ENCODE measurements around the gene ZC3H13. TPM values are rescaled to one million over a fixed set of nuclear protein-coding genes. Genes with fewer than 3 reads are reported as not detected.

The ZC3H13 gene
- total RNA-seq, 1 donor from 2014 or later: 60.7 TPM

- Mint-ChIP-seq H3K9me3 (peaks cover 16% of the 10 kb centered on the region), H3K27ac (no peak overlapping the region), H3K4me1 (peaks cover 15% of the 10 kb centered on the region), H3K27me3 (ENCODE audit: low read depth) (no peaks in the 10 kb centered on the region), H3K4me3 (no peak overlapping the region), H3K36me3 (peaks cover 26% of the 10 kb centered on the region)
- TF ChIP-seq, protein P1, sequence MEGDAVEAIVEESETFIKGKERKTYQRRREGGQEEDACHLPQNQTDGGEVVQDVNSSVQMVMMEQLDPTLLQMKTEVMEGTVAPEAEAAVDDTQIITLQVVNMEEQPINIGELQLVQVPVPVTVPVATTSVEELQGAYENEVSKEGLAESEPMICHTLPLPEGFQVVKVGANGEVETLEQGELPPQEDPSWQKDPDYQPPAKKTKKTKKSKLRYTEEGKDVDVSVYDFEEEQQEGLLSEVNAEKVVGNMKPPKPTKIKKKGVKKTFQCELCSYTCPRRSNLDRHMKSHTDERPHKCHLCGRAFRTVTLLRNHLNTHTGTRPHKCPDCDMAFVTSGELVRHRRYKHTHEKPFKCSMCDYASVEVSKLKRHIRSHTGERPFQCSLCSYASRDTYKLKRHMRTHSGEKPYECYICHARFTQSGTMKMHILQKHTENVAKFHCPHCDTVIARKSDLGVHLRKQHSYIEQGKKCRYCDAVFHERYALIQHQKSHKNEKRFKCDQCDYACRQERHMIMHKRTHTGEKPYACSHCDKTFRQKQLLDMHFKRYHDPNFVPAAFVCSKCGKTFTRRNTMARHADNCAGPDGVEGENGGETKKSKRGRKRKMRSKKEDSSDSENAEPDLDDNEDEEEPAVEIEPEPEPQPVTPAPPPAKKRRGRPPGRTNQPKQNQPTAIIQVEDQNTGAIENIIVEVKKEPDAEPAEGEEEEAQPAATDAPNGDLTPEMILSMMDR (IDR thresholded peaks at IDR 0.05; ENCODE audit: unreplicated experiment): no peak
- DNase-seq (ENCODE audit: low spot score in 2 of 2, unreplicated experiment in 2 of 2): no peak
Observed at GRCh38 chr13:46025157-46025556, 27.4 kb downstream of the ZC3H13 start.

- TF ChIP-seq, protein P1 (IDR thresholded peaks at IDR 0.05; ENCODE audit: unreplicated experiment): no peak
- Mint-ChIP-seq H3K36me3 (peaks cover 10% of the 10 kb centered on the region), H3K4me3 (no peak overlapping the region), H3K27ac (no peak overlapping the region), H3K4me1 (peaks cover 15% of the 10 kb centered on the region), H3K9me3 (no peaks in the 10 kb centered on the region), H3K27me3 (ENCODE audit: low read depth) (no peaks in the 10 kb centered on the region)
- no peak for DNase-seq (ENCODE audit: low spot score in 2 of 2, unreplicated experiment in 2 of 2)
Observed at GRCh38 chr13:46022481-46022880, 30.1 kb downstream of the ZC3H13 start.

GRCh38 chr13:46016216-46016615 lies 36.3 kb downstream of the ZC3H13 start:
- no peaks in the 10 kb centered on the region for H3K9me3 Mint-ChIP-seq
- no peak overlapping the region for H3K27ac Mint-ChIP-seq
- H3K4me1 Mint-ChIP-seq: no peaks in the 10 kb centered on the region
- TF ChIP-seq, protein P1 (IDR thresholded peaks at IDR 0.05; ENCODE audit: unreplicated experiment): no peak
- H3K4me3 Mint-ChIP-seq: no peak overlapping the region
- no peaks in the 10 kb centered on the region for H3K27me3 Mint-ChIP-seq (ENCODE audit: low read depth)
- DNase-seq (ENCODE audit: low spot score in 2 of 2, unreplicated experiment in 2 of 2): no peak
- H3K36me3 Mint-ChIP-seq: peaks cover 15% of the 10 kb centered on the region

DNA sequence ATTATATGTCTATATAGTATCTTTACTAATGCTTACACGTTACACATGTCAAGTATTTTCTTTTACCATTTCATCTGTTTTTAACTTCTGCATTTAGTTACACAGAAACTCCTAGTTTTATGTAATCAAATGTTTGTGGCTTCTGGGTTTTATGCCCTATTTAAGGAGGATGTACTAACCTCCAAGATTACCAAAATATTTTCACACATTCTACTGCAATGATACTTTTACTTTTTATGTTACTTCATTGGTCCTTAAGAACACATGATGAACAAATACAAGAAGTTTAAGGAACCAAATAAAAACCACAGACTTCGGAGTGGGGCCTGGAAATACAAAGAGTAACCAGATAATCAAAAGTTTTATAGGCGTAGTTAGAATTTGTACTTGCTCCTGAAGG lies 37.2 kb downstream of the ZC3H13 start:
- Mint-ChIP-seq H3K4me3 (no peak overlapping the region), H3K4me1 (no peaks in the 10 kb centered on the region), H3K9me3 (no peaks in the 10 kb centered on the region), H3K36me3 (peaks cover 16% of the 10 kb centered on the region), H3K27ac (no peak overlapping the region), H3K27me3 (ENCODE audit: low read depth) (no peaks in the 10 kb centered on the region)
- no peak for DNase-seq (ENCODE audit: low spot score in 2 of 2, unreplicated experiment in 2 of 2)
- TF ChIP-seq, protein P1 (IDR thresholded peaks at IDR 0.05; ENCODE audit: unreplicated experiment): no peak

DNA sequence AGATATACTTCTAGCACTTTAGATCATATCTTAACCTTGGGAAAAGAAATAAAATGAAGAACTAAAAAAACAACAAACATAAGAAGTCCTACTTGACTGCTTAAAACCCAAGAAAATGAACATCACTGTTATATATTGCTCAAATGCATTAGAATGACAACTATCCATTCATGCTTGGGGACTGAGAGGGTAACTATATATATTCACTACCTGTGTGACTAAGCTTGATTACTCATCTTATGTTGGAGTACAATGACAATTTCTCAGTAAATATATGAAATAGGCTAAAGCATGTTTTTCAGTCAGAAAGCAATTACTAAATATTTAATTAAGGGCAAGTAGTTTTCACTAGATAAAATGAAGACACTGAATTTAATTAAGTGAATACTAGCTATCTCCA lies 40.1 kb downstream of the ZC3H13 start:
- Mint-ChIP-seq H3K27me3 (ENCODE audit: low read depth) (no peaks in the 10 kb centered on the region), H3K4me1 (no peaks in the 10 kb centered on the region), H3K4me3 (no peak overlapping the region), H3K27ac (no peak overlapping the region), H3K9me3 (no peaks in the 10 kb centered on the region), H3K36me3 (peaks cover 13% of the 10 kb centered on the region)
- TF ChIP-seq, protein P1 (IDR thresholded peaks at IDR 0.05; ENCODE audit: unreplicated experiment): no peak
- DNase-seq (ENCODE audit: low spot score in 2 of 2, unreplicated experiment in 2 of 2): no peak

GRCh38 chr13:46010148-46010547 lies 42.4 kb downstream of the ZC3H13 start:
- H3K27ac Mint-ChIP-seq: no peak overlapping the region
- peaks cover 15% of the 10 kb centered on the region for H3K36me3 Mint-ChIP-seq
- no peaks in the 10 kb centered on the region for H3K9me3 Mint-ChIP-seq
- H3K4me3 Mint-ChIP-seq: no peak overlapping the region
- no peak for DNase-seq (ENCODE audit: low spot score in 2 of 2, unreplicated experiment in 2 of 2)
- H3K27me3 Mint-ChIP-seq (ENCODE audit: low read depth): no peaks in the 10 kb centered on the region
- TF ChIP-seq, protein P1 (IDR thresholded peaks at IDR 0.05; ENCODE audit: unreplicated experiment): no peak
- no peaks in the 10 kb centered on the region for H3K4me1 Mint-ChIP-seq
